GM20431 (cell line): Measurements from ENCODE around the gene NDUFA12.
"Not testable (repeated sequence)": the region's sequence is repeated elsewhere in the genome, so short reads cannot be mapped to it uniquely, and the experiment has no call there.

Source experiments
- in situ Hi-C: fragments of 300-500 bp; cut with MseI, MboI; formaldehyde crosslinking; loops from one replicate; pipeline ENCODE4 v1.15.0; 2020; ENCODE audit warnings: low sequenced_read_pairs; ENCODE audit not compliant: unreplicated experiment

Gene NDUFA12

GRCh38 chr12:95003213-95003920 is at the start of gene NDUFA12:
TSS of gene NDUFA12 (minus strand) at chr12:95003697. CDS start at chr12:95003680, 17 bp downstream.
- in situ Hi-C loops: no loop called here

GRCh38 chr12:95051241-95051640 is 47.7 kb upstream of the NDUFA12 start:
- in situ Hi-C loops: no loop called here

GRCh38 chr12:95037906-95038305 is 34.4 kb upstream of the NDUFA12 start:
- in situ Hi-C loops: no loop called here

GRCh38 chr12:95034750-95035149 is 31.3 kb upstream of the NDUFA12 start:
- in situ Hi-C loops: no loop called here

GRCh38 chr12:95022477-95022876 is 19.0 kb upstream of the NDUFA12 start:
- in situ Hi-C loops: no loop called here

- in situ Hi-C loops: no loop called here
These were observed 14.0 kb upstream of the NDUFA12 start for GRCh38 chr12:95017482-95017881.

GRCh38 chr12:95016120-95016519 is 12.6 kb upstream of the NDUFA12 start:
- in situ Hi-C loops: no loop called here

- in situ Hi-C loops: no loop called here
These were observed 11.1 kb upstream of the NDUFA12 start for GRCh38 chr12:95014554-95014953.

- in situ Hi-C loops: no loop called here
These were observed 2.7 kb upstream of the NDUFA12 start for GRCh38 chr12:95006206-95006605.

GRCh38 chr12:95004610-95005009 is 1.1 kb upstream of the NDUFA12 start:
- in situ Hi-C loops: no loop called here

GRCh38 chr12:95003921-95004272 is 400 bp upstream of the NDUFA12 start:
- in situ Hi-C loops: no loop called here

- in situ Hi-C loops: no loop called here
These were observed 743 bp downstream of the NDUFA12 start for GRCh38 chr12:95002754-95003153.

GRCh38 chr12:94998326-94998725 is 5.2 kb downstream of the NDUFA12 start:
- in situ Hi-C loops: no loop called here

- in situ Hi-C loops: no loop called here
These were observed 5.8 kb downstream of the NDUFA12 start for GRCh38 chr12:94997726-94998125.

GRCh38 chr12:94997061-94997460 is 6.4 kb downstream of the NDUFA12 start:
- in situ Hi-C loops: no loop called here

- in situ Hi-C loops: no loop called here
These were observed 9.2 kb downstream of the NDUFA12 start for GRCh38 chr12:94994312-94994711.

- in situ Hi-C loops: not testable (repeated sequence)
These were observed 9.6 kb downstream of the NDUFA12 start for GRCh38 chr12:94993855-94994254.

- in situ Hi-C loops: no loop called here
These were observed 13.3 kb downstream of the NDUFA12 start for GRCh38 chr12:94990222-94990621.

- in situ Hi-C loops: no loop called here
These were observed 15.0 kb downstream of the NDUFA12 start for GRCh38 chr12:94988471-94988870.

- in situ Hi-C loops: no loop called here
These were observed 15.7 kb downstream of the NDUFA12 start for GRCh38 chr12:94987801-94988200.

GRCh38 chr12:94987076-94987669 is 16.3 kb downstream of the NDUFA12 start:
- in situ Hi-C loops: no loop called here

GRCh38 chr12:94985099-94985498 is 18.4 kb downstream of the NDUFA12 start:
- in situ Hi-C loops: not testable (repeated sequence)
